Embryonic facial prominence (tissue), 1 donor: ENCODE results near the gene MLXIP.
"Not testable (repeated sequence)": the region's sequence is repeated elsewhere in the genome, so short reads cannot be mapped to it uniquely, and the experiment has no call there.

Experiments used
- DNase-seq: peaks from one replicate; pipeline ENCODE4 v3.0.0-alpha.2; 2016; ENCODE audit errors: extremely low spot score

Gene MLXIP

GRCh38 chr12:122078141-122079032 lies at the start of gene MLXIP:
Gene MLXIP (plus strand): TSS chr12:122078756. CDS start chr12:122078854, 98 bp downstream.
- DNase-seq = peak; percentile 83

- no peak for DNase-seq
Measured at GRCh38 chr12:122028905-122029560, 49.5 kb upstream of the MLXIP start.

GRCh38 chr12:122029620-122030423 lies 48.7 kb upstream of the MLXIP start:
- DNase-seq = no peak

- DNase-seq = no peak
Measured at GRCh38 chr12:122030424-122031035, 48.0 kb upstream of the MLXIP start.

GRCh38 chr12:122031342-122032216 lies 47.0 kb upstream of the MLXIP start:
- DNase-seq = no peak

GRCh38 chr12:122032580-122032979 lies 46.0 kb upstream of the MLXIP start:
- DNase-seq = no peak

GRCh38 chr12:122035292-122035691 lies 43.3 kb upstream of the MLXIP start:
- DNase-seq = no peak

- DNase-seq = no peak
Measured at GRCh38 chr12:122036153-122036552, 42.4 kb upstream of the MLXIP start.

- no peak for DNase-seq
Measured at GRCh38 chr12:122040579-122041386, 37.8 kb upstream of the MLXIP start.

- not testable (repeated sequence) for DNase-seq
Measured at GRCh38 chr12:122041458-122041857, 37.1 kb upstream of the MLXIP start.

GRCh38 chr12:122042910-122043309 lies 35.6 kb upstream of the MLXIP start:
- DNase-seq = no peak

GRCh38 chr12:122043476-122043875 lies 35.1 kb upstream of the MLXIP start:
- no peak for DNase-seq

GRCh38 chr12:122045262-122045661 lies 33.3 kb upstream of the MLXIP start:
- no peak for DNase-seq

- no peak for DNase-seq
Measured at GRCh38 chr12:122046145-122046544, 32.4 kb upstream of the MLXIP start.

- DNase-seq = no peak
Measured at GRCh38 chr12:122048151-122048550, 30.4 kb upstream of the MLXIP start.

- DNase-seq = no peak
Measured at GRCh38 chr12:122049827-122050226, 28.7 kb upstream of the MLXIP start.

- DNase-seq = no peak
Measured at GRCh38 chr12:122050706-122051105, 27.9 kb upstream of the MLXIP start.

GRCh38 chr12:122051231-122051876 lies 27.2 kb upstream of the MLXIP start:
- DNase-seq = no peak

- no peak for DNase-seq
Measured at GRCh38 chr12:122052285-122052684, 26.3 kb upstream of the MLXIP start.
